HG02973 (cell line): ENCODE data around the gene PTPRB.

ENCODE experiments used
- ATAC-seq: cut with Tn5 transposase; IDR thresholded peaks from one replicate; pipeline ENCODE4 v1.9.1; 2021; ENCODE audit warnings: moderate library complexity; ENCODE audit not compliant: unreplicated experiment

The PTPRB gene

DNA sequence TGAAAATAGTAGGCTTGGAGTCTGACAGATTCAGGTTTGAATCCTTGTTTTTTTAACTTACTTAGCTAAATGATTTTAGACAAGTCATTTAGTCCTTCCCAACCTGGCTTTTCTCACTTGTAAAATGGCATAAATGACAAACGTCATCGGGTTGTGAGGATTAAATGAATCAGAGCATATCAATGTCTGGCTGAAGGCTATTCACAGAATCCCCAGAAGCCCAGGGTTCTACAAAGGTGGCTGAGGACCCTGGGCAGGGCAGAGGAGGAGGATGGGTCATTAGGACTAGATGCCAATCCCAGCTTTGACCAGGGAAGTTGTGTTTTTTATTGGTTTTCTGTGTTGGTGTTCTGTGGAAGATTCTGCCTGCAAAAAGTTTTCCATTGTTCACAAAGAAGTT, 7.6 kb upstream of the PTPRB start:
- no peak for ATAC-seq

DNA sequence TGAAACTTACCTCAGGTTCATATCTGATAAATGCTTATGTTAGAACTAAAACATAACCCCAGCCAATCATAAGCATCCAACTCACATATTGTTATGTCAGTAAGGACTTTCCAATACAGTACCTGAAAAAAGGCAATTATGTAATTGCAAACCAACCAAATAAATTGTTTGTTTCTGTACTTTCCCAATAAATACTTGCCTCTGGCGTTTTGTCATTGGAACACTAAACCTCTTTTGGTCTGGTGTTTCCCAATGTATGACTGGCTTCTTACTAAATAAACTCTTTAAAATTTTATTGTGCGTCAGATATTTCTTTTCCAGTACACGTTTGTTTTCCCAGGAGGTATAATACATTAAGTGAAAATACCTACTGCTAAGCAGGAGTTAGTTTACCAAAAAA, 6.7 kb upstream of the PTPRB start:
- no peak for ATAC-seq

DNA sequence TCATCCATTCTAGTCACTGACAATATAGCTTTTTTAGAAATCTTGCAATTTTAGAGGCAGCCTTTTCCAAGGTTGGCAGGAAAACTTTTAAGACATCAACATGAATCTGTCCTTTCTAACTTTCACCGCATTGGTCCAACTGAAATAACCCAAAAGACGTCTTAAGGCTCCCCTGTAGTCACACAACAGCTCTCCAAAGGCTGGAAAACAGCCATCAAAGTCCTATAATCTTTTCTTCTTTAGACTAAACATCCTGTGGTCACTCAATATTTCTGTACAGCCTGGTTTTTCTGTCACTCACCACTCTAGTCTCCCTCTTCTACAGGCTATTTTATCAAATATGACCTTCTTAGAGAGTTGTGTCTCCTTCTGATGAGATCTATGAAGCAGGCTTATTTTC, 4.5 kb upstream of the PTPRB start:
- no peak for ATAC-seq

DNA sequence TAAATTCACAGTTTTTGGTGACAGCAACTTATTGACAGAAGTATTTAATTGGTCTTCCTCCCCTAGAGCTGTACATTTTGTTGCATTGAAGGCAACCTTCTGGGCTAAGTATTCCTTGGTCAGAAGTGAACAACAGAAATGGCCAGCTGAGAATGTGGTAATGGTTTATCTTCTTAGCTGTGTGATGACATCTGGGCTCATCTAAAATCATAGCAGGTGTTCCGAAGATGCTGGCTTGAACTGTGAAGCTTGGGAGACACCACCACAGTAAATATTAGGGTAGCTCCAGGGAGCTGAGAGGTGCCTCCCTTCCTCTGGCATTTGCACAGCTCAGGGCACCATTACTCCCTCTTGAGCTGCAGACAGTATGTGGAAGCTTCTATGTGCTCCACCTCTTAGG, 3.7 kb upstream of the PTPRB start:
- no peak for ATAC-seq

DNA sequence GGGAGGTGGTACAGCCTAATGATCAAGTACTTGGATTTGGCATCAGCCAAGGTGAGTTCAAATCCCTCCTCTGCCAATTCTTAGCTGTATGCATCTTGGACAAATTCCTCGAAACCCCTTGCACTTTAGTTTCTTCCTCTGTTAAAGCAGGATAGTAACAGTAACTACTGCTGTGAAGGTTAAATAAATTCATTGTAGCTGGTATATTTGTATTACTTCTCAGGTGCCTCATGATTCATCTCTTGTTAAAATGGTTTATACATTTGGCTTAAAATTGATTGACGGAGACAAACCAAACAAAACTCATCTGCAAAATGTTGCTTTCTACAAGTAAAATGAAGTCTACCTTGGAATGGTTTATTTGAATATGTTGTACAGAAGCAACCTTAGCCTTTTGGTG, 2.3 kb upstream of the PTPRB start:
- ATAC-seq, result no peak

DNA sequence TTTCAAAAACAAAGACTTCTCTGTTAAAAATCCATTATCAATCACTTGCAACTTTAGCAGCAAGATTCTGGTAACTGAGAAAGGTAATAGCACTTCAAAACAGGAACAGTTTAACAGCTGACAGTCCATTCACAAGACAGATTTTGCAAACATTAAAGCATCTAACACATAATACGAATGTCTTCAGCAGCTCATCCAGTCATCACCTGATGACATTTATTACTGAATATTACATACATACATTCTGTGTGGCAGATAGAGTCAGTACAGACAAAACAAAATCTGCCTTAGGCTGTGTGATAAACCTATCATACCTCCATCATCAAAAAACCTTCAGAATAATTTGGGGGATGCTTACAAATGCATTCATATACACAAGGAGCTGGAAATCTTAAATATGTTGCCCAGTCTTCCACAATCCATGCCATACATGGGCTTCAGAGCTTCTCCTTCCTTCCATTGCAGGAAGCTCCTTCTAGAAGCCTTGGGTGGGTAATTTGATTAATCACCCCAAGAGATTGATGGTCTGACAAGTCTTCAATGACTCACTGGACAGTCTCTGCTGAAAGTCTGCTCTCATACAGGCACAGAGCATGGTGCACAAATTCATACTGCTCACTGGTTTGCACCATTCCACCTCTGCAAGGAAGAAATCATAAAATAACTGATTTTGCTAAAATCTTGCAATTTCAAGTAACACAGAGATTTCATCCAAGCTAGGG, 1.6 kb upstream of the PTPRB start:
- no peak for ATAC-seq

DNA sequence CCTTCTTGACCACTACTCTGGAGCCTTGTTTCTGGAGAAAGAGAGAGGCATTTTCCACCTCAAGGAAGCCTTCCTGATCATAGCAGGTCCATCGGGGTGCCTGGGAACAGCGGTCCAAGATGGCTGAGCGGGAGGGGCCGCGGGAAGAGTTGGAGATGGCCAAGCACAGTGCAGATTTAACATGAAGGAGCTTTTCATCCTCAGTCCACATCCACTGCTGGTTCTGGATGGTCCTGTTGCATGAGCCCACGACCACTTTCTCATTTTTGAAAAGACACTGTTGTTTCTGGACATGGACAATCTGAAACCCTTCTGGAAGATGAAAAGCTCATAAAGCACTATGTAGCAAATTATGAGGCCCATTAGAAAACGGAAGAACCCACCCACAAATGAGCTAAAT, 1.5 kb downstream of the PTPRB start:
- no peak for ATAC-seq

DNA sequence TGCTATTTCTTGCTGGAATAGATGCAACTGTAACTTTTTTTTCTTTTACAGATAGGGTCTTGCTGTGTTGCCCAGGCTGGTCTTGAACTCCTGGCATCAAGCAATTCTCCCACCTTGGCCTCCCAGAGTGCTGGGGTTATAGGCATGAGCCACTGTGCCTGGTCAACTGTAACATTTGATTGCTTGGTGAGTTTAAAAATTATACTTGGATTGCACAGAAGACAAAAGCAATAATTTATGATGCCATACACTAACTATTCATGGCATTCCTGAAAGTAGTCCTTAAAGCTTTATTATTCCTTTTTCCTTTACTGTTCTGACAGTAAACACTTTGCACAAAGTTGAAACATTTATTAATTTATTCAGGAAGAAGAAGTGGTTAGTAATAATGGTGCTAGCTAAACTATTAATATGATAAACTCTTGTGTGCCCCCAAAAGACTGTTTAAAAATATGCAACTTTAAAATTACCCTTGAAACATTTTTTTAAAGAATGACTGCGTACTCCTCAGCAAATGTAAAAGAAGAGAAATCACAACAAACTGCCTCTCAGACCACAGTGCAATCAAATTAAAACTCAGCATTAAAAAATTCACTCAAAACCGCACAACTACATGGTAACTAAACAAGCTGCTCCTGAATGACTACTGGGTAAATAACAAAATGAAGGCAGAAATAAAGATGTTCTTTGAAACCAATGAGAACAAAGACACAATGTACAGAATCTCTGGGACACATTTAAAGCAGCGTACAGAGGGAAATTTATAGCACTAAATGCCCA, 8.3 kb downstream of the PTPRB start:
- ATAC-seq, result no peak

DNA sequence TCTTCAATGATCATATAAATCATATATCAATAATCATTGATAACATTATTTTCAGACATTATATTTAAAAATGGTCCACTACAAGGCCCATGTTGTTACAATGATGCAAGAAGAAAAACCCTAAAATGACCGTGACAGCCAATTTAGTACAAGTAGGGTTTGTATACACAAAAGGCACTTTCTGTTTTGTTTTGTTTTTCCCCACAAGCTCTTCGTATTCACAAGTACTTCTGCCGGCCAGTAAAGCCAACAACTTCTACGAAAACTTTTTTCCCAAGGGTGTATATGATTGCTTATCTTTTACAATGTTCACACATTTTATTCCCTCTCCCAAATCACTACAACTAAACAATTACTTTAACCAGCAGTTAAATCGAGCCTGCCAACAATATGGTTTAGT, 9.6 kb downstream of the PTPRB start:
- no peak for ATAC-seq

DNA sequence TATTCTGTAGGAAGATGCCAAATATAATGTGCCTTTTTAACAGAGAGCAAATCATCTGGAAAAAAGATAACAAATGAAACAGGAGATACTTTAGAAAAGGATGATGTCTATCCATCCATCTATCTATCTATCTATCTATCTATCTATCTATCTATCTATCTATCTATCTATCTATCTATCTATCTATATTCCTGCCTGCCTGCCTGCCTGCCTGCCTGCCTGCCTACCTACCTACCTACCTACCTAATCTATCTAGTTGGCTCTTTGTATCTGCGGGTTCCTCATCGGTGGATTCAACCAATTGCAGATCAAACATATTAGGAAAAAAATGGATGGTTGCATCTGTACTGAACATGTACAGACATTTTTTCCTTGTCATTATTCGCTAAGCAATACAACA, 11.0 kb downstream of the PTPRB start:
- ATAC-seq, result no peak

DNA sequence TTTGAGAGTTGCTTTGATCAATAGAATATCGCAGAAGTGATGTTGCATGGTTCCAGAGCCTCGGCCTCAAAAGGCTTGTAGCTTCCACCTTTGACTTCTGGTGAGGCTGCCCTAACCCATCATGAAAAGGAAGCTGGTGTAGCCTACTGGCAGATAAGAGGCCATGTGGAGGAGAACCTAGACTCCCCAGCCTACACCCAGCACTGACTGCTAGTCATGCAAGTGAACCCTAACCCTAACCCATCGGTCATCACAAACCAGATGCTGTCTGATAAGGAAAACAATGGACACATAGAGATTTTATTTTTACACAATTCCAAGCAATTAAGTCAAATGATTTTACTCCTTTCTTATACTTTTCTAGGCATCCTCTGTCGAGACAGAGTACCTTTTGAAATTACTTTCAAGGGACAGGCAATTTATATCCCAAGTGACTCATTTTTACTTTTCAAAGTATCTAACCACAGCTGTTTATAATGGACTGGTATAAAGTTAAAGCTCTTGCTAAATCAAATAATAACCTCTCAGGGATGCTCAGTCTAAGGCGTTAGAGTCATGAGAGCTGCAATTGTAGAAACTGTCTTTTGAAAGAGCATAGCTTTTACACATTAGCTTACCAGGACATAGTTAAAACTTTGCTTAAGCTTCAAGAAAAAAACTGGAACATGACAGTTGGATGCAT, 17.6 kb downstream of the PTPRB start:
- ATAC-seq, result no peak

DNA sequence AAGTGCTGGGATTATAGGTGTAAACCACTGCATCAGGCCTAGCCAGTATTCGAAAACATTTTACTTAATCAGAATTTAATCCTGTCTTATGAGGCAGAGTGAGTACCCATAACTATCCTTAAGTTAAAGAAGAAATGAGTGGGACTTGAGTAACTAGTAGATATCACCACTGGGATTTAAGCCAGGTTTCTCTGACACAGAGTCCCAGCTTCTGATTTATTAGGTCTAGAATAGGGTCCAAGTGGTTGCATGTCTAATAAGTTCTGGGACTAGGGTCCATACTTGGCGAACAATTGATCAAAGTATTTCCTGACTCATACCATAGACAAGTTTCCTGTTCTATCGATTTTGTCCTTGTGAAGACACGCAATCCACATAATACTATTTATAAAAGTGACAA, 18.9 kb downstream of the PTPRB start:
- no peak for ATAC-seq

DNA sequence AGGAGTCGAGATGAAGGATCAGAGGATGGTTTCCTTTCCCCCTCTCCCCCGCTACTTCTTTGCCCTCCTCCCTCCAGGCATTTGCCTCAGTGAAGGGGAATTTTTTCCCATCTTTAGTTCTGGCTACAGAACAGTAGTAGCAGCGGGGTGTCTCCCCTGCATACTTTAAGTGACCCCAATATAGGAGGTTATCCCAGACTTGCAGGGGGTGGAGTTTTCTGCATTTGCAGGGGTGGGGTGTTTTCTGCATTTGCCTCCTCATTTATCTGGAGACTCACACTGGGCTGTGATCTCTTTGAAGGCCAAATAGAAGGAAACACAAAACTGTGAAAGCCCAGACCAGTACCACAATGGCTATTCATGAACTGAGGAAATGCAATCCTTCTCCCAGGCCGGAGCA, 19.8 kb downstream of the PTPRB start:
- no peak for ATAC-seq

DNA sequence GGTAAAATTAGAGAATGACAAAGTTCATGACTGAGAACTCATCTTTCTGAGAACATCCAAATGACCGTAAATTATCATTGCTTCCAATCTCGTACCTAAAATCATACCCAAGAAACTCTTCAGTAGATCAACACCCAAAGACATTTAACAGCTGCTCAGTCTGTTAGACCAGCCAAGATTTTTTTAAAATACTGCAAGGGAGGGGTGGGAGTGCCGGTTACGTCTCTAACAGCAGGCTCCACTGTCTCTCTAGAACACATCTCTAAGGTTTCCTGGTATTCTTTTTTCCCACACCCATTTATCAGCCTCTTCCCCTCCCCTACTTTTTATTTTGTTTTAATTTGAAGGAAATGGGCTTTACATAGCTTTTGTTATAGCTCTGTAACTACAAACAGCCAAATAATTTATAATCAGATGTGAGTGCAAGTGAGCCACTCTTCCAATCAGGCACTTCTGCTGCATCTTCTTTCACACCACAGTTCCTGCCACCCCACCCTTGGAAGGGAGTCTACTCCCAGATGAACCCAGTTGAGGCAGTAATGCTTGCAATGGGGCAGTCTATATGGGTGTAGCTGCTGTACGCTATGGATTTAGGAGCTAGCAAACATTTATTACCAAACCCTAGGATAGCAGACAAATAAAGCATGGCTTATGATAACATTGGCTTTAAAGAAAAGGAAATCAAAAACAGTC, 21.9 kb downstream of the PTPRB start:
- no peak for ATAC-seq

DNA sequence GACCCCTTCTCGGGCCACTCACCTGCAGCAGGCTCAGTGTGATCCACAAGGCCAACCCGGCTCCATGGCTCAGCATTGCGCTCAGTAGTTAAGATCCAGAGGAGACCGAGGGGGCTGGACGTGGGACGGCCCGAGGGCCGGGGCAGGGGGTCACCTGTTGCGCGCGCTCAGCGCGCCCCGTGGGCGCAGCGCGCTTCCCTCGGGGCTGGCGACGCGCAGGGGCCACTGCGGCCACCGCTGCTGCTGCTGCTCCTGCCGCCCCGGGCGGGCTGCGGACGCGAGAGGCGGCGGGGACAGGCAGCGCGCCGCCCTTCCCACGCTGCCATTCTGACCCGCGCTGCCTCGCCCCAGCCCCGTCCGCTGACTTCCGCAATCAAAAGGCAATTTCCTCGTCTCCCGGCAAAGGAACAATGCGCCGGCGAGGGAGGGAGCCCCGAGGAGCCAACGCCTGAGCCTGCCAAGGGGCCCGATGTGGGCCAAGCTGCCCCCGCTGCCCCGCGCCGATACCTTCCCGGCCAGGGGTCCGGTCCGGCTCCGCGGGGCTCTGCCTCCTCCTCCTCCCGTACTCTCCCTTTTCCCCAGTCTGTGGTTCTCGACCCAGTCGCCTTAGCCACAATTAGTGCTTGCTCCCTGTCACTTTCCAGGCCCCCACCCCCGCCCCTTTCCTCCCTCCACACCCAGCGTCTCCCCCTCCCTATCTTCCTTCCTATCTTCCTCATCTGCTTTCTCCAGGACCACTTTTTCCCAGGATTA, 27.3 kb downstream of the PTPRB start:
- no peak for ATAC-seq

DNA sequence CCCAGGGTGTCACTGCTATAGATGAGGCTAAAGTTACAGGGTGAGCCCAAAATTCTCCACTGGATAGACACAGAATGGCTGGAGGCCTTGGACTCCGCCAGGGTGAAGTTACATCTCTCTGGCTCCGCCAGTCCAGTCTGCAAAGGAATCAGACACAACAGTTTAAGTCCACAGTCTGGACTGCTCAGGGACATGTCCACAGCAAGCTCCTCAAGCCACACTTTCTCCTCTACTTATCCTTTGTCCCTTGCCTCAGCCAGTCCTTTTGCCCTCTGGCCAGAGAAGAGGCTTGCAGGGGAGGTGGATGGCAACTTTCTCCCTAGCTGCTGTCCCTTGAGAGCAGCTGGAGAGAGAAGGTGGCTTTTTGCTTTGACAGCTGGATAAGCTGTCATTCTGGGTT, 28.0 kb downstream of the PTPRB start:
- no peak for ATAC-seq

DNA sequence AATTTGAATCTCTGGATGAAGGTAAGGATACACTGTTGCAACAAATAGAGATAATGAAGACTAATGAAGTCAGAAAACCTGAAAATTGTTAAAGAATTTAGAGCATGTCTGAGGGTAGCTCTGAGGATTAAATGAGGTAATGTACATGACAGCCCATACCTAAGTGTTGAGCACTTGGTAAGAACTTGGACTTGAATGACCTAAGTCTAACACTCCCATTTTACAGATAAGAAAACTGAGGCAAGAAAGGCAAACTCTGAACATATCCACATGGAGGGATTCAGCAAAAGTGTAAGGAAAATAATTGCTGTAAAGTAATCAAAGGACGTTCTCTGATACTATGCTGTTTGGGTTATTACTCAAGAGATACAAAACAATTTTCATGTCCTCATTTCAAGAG, 29.0 kb downstream of the PTPRB start:
- no peak for ATAC-seq

DNA sequence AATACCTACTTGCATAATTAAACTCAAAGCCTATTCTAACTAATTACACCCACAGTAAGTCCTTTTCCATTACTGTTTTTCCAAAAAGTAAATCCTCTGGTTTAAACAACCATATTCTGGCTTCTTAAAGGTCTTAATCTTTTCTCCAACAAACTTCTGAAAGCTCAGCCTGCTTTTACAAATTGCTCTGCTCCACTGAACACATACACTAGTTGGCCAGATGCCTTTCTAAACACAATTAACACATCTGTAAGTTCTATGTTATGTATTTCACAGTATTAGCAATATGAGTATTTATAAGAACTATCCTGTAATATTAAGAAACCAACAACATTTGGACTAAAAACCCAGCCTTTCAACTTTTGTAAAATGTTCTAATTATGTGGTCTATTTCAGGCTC, 30.1 kb downstream of the PTPRB start:
- no peak for ATAC-seq

DNA sequence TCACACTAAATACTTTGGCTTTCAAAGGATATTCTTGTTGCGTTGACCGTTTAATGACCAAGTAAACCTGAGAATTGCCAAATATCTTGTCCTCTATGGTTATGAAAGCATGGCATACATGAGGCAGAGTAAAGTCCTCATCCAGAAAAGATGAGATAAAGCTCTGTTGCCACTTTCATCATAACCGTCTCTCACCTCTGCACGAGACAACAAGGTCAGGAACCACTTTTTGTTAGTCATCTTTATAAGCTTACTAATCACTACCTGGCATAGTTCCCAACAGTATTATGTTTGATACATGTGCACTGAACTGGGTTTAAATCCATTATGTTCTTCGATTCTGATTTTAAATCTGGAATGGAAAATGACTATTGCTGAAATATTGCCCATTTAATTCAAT, 31.3 kb downstream of the PTPRB start:
- no peak for ATAC-seq

DNA sequence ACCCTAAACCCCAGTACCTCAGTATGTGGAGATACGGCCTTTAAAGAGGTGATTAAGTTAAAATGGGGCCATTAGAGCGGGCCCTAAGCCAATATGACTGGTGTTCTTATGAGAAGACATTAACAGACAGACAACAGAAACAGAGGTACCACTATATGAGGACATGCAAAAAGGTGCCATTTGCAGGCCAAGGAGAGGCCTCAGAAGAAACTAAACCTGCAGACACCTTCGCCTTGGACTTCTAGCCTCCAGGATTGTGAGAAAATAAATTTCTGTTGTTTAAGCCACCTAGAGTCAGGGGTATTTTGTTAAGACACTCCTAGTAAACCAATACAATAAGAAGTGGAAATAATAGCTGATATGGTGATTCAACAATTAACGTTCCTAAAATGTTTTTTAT, 32.6 kb downstream of the PTPRB start:
- no peak for ATAC-seq

DNA sequence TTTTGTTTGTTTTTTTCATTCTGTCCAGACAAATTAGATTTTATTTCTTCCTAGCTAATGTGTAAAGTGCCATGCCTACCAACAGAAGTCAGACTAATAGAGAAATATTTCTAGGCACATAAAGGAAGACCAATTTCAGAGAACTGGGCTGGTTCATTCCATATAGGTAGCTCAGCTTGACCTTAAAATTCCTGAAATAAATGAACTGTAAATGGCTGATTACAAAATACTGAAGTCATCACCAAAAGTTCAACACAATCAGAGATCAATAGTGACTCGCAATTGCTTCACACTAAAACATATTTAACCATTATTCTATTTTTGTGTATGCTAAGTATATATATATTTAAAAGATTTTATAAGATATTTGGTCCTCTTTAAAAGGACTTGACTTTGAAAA, 34.2 kb downstream of the PTPRB start:
- ATAC-seq, result no peak
